HEK293 (cell line): ENCODE results near the gene CEP72.
A peak's percentile ranks its signal among the peaks of the same experiment; 100 is the strongest.

ENCODE experiments used
- CTCF ChIA-PET: fragments of 350-600 bp; formaldehyde crosslinking; extraction: SDS; loops from one replicate; lab custom pipeline; 2021; ENCODE audit warnings: antibody characterized with exemption; lab: Yijun Ruan, JAX
- POLR2A ChIA-PET: fragments of 300-600 bp; formaldehyde crosslinking; extraction: SDS; loops from one replicate; lab custom pipeline; 2020; ENCODE audit warnings: antibody characterized with exemption, inconsistent platforms; lab: Yijun Ruan, JAX
- H3K27ac ChIP-seq: fragments of 200-500 bp; sonication (Bioruptor generic); 2 replicates; pipeline ENCODE4 v1.5.1; 2014; ENCODE audit warnings: low read depth, low read length, control low read depth, inconsistent platforms; ENCODE audit errors: extremely low read depth
- H3K36me3 ChIP-seq, 2 experiments: fragments of 200-500 bp in 1 of 2; sonication (Bioruptor generic) in 1 of 2; 1 replicate in 1 of 2; 2 replicates in 1 of 2; pipeline ENCODE4 v1.5.1; 2014 to 2017; ENCODE audit warnings: inconsistent platforms in 2 of 2, low read length in 2 of 2; ENCODE audit not compliant: control insufficient read depth in 2 of 2, insufficient read depth in 1 of 2
- H3K4me1 ChIP-seq: fragments of 200-500 bp; sonication (Bioruptor generic); 2 replicates; pipeline ENCODE4 v1.5.1; 2014; ENCODE audit warnings: mild to moderate bottlenecking, low read length, inconsistent platforms; ENCODE audit not compliant: control insufficient read depth, insufficient read depth
- H3K4me3 ChIP-seq: 2 replicates; pipeline ENCODE4 v1.5.1; 2011; ENCODE audit warnings: low read depth, mild to moderate bottlenecking, control low read depth, low read length, moderate library complexity
- H3K9me3 ChIP-seq: fragments of 200-500 bp; sonication (Bioruptor generic); 2 replicates; pipeline ENCODE4 v1.5.1; 2014; ENCODE audit warnings: low read depth, low read length, inconsistent platforms; ENCODE audit not compliant: control insufficient read depth, insufficient read depth
- GLI2 ChIP-seq: fragments of 450-650 bp; formaldehyde crosslinking; IDR thresholded peaks from 2 replicates; pipeline ENCODE4; 2017; ENCODE audit warnings: missing biosample characterization, missing genetic modification characterization, low read depth, borderline replicate concordance
- GLIS2 ChIP-seq: fragments of 450-650 bp; formaldehyde crosslinking; IDR thresholded peaks from 2 replicates; pipeline ENCODE4 v1.5.1; 2016; ENCODE audit warnings: missing biosample characterization, missing genetic modification characterization
- HOXA7 ChIP-seq: sonication (generic); formaldehyde crosslinking; IDR thresholded peaks from 2 replicates; pipeline ENCODE4 v1.8.1; 2022; ENCODE audit warnings: missing genetic modification reagents, borderline replicate concordance
- HOXD13 ChIP-seq: sonication (generic); formaldehyde crosslinking; IDR thresholded peaks from 2 replicates; pipeline ENCODE4 v1.8.0; 2022; ENCODE audit warnings: missing genetic modification reagents, borderline replicate concordance
- KLF1 ChIP-seq: fragments of 450-650 bp; formaldehyde crosslinking; IDR thresholded peaks from 2 replicates; pipeline ENCODE4 v1.5.1; 2016; ENCODE audit warnings: missing biosample characterization, missing genetic modification characterization
- OVOL3 ChIP-seq: fragments of 450-650 bp; formaldehyde crosslinking; IDR thresholded peaks from 2 replicates; pipeline ENCODE4 v1.5.1; 2016; ENCODE audit warnings: missing biosample characterization, missing genetic modification characterization
- YY1 ChIP-seq: fragments of 450-650 bp; formaldehyde crosslinking; IDR thresholded peaks from 2 replicates; pipeline ENCODE4 v1.5.1; 2018; ENCODE audit warnings: missing biosample characterization, missing genetic modification characterization
- ZEB2 ChIP-seq: fragments of 450-650 bp; formaldehyde crosslinking; IDR thresholded peaks from 2 replicates; pipeline ENCODE4 v1.5.1; 2016; ENCODE audit warnings: missing biosample characterization, missing genetic modification characterization
- ZNF114 ChIP-seq: fragments of 450-650 bp; formaldehyde crosslinking; IDR thresholded peaks from 2 replicates; pipeline ENCODE4 v1.5.0; 2017; ENCODE audit warnings: missing biosample characterization, missing genetic modification characterization
- ZNF138 ChIP-seq: fragments of 450-650 bp; formaldehyde crosslinking; IDR thresholded peaks from 2 replicates; pipeline ENCODE4 v1.5.1; 2016; ENCODE audit warnings: missing biosample characterization, missing genetic modification characterization, borderline replicate concordance
- ZNF24 ChIP-seq: fragments of 450-650 bp; formaldehyde crosslinking; IDR thresholded peaks from 2 replicates; pipeline ENCODE4 v1.5.1; 2016; ENCODE audit warnings: missing biosample characterization, missing genetic modification characterization
- ZNF248 ChIP-seq: fragments of 450-650 bp; formaldehyde crosslinking; IDR thresholded peaks from 2 replicates; pipeline ENCODE4 v1.5.1; 2017; ENCODE audit warnings: missing biosample characterization, missing genetic modification characterization
- ZNF423 ChIP-seq: fragments of 450-650 bp; formaldehyde crosslinking; IDR thresholded peaks from 2 replicates; pipeline ENCODE4 v1.5.1; 2016; ENCODE audit warnings: missing biosample characterization, missing genetic modification characterization
- ZNF514 ChIP-seq: fragments of 450-650 bp; formaldehyde crosslinking; IDR thresholded peaks from 2 replicates; pipeline ENCODE4 v1.5.1; 2016; ENCODE audit warnings: missing biosample characterization, missing genetic modification characterization
- ZNF555 ChIP-seq: fragments of 450-650 bp; formaldehyde crosslinking; conservative IDR thresholded peaks from 2 replicates; pipeline ENCODE4 v1.5.1; 2017; ENCODE audit warnings: missing biosample characterization, mild to moderate bottlenecking, missing genetic modification characterization, inconsistent platforms
- ZNF600 ChIP-seq: fragments of 450-650 bp; formaldehyde crosslinking; IDR thresholded peaks from 2 replicates; pipeline ENCODE4 v1.5.1; 2016; ENCODE audit warnings: missing biosample characterization, missing genetic modification characterization
- ZNF701 ChIP-seq: fragments of 450-650 bp; formaldehyde crosslinking; IDR thresholded peaks from 2 replicates; pipeline ENCODE4 v1.5.1; 2016; ENCODE audit warnings: missing biosample characterization, missing genetic modification characterization
- ZNF830 ChIP-seq: fragments of 450-650 bp; IDR thresholded peaks from 2 replicates; pipeline ENCODE4 v1.5.0; 2018; ENCODE audit warnings: missing biosample characterization, missing genetic modification characterization, low read depth, mild to moderate bottlenecking, moderate library complexity
- TF ChIP-seq, protein P1 (sequence below): fragments of 450-650 bp; formaldehyde crosslinking; IDR thresholded peaks from 2 replicates; pipeline ENCODE4 v1.5.1; 2016; ENCODE audit warnings: missing biosample characterization, missing genetic modification characterization
- TF ChIP-seq, protein P2 (sequence below): fragments of 450-650 bp; formaldehyde crosslinking; IDR thresholded peaks from 2 replicates; pipeline ENCODE4 v1.5.1; 2016; ENCODE audit warnings: missing biosample characterization, missing genetic modification characterization, borderline replicate concordance
- TF ChIP-seq, protein P3 (sequence below): fragments of 450-650 bp; formaldehyde crosslinking; IDR thresholded peaks from 2 replicates; pipeline ENCODE4 v1.5.1; 2016; ENCODE audit warnings: missing biosample characterization, missing genetic modification characterization, low read depth
- TF ChIP-seq, protein P4 (sequence below): fragments of 450-650 bp; formaldehyde crosslinking; IDR thresholded peaks from 2 replicates; pipeline ENCODE4 v1.5.1; 2017; ENCODE audit warnings: missing biosample characterization, missing genetic modification characterization
- TF ChIP-seq, protein P5 (sequence below): fragments of 450-650 bp; formaldehyde crosslinking; IDR thresholded peaks from 2 replicates; pipeline ENCODE4 v1.5.1; 2016; ENCODE audit warnings: missing biosample characterization, missing genetic modification characterization
- TF ChIP-seq, protein P6 (sequence below): fragments of 450-650 bp; formaldehyde crosslinking; IDR thresholded peaks from 2 replicates; pipeline ENCODE4 v1.5.1; 2016; ENCODE audit warnings: missing biosample characterization, missing genetic modification characterization

Gene CEP72

DNA sequence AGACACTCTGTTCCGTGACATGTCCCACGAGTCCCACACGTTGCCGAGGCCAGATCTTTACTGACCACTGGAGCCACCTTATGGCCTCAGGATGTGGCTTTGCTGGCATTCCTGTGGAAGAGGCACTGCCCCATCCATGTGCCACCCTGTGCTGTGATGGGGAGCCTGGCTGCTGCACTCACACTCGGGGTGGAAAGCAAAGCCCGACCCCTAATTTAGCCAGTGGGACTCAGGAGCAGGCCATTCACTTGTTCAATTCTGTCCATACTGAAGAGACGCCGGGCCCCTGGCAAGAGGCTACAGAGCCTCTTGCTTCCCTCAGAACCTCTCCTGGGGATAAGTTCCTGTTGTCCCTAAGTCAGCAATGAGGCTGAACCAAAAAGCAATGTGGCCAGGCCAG lies 18.6 kb upstream of the CEP72 start (continued):
- no peak for TF ChIP-seq ZNF514
- TF ChIP-seq, all 188 proteins: peak for 0

DNA sequence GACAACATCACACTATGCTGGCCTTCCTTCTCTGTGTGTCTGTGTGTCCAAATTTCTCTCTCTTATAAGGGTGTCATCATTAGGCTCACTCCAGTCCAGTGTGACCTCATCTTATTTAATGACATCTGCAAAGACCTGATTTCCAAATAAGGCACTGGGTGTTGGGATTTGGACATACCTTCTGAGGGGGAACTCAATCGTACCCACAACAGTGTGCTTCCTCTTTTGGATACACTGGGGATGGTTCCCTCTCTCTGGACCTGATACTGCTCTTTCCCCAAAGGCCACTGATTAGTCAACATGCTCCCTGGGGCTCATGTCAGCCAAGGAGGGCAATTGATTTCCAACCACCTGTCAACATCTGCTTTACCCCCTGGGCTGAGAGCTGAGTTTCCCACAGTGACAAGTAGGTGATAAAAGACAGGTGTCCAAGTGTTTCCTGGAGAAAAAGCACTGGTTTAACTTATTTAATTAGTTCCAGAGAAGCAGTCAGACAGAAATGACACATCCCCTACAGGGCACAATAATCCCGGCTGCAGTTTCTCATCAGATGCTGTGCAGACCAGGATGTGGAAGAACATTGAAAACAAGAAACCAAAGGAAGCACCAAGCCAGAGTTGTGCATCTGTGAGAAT lies 17.8 kb upstream of the CEP72 start:
- H3K4me3 ChIP-seq: no peak overlapping the region
- H3K36me3 ChIP-seq: no peaks in the 10 kb centered on the region
- ChIA-PET POLR2A (no interaction called here), CTCF (no interaction called here)
- H3K9me3 ChIP-seq: no peaks in the 10 kb centered on the region; the same call in 1 of the 2 replicates
- H3K4me1 ChIP-seq: no peaks in the 10 kb centered on the region
- H3K27ac ChIP-seq: no peak overlapping the region
- no peak for TF ChIP-seq ZNF830
- TF ChIP-seq, protein P1, sequence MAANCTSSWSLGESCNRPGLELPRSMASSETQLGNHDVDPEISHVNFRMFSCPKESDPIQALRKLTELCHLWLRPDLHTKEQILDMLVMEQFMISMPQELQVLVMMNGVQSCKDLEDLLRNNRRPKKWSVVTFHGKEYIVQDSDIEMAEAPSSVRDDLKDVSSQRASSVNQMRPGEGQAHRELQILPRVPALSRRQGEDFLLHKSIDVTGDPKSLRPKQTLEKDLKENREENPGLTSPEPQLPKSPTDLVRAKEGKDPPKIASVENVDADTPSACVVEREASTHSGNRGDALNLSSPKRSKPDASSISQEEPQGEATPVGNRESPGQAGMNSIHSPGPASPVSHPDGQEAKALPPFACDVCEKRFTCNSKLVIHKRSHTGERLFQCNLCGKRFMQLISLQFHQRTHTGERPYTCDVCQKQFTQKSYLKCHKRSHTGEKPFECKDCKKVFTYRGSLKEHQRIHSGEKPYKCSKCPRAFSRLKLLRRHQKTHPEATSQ (tag by site-specific recombination): no peak
- no peak for TF ChIP-seq HOXD13 (CRISPR knock-in tag)
- no peak for TF ChIP-seq YY1 (tag by site-specific recombination)
- no peak for TF ChIP-seq GLI2 (tag by site-specific recombination)
- TF ChIP-seq ZNF114 (tag by site-specific recombination): no peak
- no peak for TF ChIP-seq HOXA7
- TF ChIP-seq ZNF24 (tag by site-specific recombination): no peak
- no peak for TF ChIP-seq ZNF600 (tag by site-specific recombination)
- no peak for TF ChIP-seq ZNF423 (tag by site-specific recombination)
- TF ChIP-seq, protein P2, sequence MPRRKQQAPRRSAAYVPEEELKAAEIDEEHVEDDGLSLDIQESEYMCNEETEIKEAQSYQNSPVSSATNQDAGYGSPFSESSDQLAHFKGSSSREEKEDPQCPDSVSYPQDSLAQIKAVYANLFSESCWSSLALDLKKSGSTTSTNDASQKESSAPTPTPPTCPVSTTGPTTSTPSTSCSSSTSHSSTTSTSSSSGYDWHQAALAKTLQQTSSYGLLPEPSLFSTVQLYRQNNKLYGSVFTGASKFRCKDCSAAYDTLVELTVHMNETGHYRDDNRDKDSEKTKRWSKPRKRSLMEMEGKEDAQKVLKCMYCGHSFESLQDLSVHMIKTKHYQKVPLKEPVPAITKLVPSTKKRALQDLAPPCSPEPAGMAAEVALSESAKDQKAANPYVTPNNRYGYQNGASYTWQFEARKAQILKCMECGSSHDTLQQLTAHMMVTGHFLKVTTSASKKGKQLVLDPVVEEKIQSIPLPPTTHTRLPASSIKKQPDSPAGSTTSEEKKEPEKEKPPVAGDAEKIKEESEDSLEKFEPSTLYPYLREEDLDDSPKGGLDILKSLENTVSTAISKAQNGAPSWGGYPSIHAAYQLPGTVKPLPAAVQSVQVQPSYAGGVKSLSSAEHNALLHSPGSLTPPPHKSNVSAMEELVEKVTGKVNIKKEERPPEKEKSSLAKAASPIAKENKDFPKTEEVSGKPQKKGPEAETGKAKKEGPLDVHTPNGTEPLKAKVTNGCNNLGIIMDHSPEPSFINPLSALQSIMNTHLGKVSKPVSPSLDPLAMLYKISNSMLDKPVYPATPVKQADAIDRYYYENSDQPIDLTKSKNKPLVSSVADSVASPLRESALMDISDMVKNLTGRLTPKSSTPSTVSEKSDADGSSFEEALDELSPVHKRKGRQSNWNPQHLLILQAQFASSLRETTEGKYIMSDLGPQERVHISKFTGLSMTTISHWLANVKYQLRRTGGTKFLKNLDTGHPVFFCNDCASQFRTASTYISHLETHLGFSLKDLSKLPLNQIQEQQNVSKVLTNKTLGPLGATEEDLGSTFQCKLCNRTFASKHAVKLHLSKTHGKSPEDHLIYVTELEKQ (tag by site-specific recombination): no peak
- TF ChIP-seq ZNF701 (tag by site-specific recombination): no peak
- no peak for TF ChIP-seq GLIS2 (tag by site-specific recombination)
- no peak for TF ChIP-seq ZNF555 (tag by site-specific recombination)
- TF ChIP-seq ZNF138 (tag by site-specific recombination): no peak
- no peak for TF ChIP-seq ZNF248 (tag by site-specific recombination)
- TF ChIP-seq, protein P3, sequence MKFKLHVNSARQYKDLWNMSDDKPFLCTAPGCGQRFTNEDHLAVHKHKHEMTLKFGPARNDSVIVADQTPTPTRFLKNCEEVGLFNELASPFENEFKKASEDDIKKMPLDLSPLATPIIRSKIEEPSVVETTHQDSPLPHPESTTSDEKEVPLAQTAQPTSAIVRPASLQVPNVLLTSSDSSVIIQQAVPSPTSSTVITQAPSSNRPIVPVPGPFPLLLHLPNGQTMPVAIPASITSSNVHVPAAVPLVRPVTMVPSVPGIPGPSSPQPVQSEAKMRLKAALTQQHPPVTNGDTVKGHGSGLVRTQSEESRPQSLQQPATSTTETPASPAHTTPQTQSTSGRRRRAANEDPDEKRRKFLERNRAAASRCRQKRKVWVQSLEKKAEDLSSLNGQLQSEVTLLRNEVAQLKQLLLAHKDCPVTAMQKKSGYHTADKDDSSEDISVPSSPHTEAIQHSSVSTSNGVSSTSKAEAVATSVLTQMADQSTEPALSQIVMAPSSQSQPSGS (tag by site-specific recombination): peak; percentile 46; the same call in 1 of the 2 replicates
- TF ChIP-seq, protein P4, sequence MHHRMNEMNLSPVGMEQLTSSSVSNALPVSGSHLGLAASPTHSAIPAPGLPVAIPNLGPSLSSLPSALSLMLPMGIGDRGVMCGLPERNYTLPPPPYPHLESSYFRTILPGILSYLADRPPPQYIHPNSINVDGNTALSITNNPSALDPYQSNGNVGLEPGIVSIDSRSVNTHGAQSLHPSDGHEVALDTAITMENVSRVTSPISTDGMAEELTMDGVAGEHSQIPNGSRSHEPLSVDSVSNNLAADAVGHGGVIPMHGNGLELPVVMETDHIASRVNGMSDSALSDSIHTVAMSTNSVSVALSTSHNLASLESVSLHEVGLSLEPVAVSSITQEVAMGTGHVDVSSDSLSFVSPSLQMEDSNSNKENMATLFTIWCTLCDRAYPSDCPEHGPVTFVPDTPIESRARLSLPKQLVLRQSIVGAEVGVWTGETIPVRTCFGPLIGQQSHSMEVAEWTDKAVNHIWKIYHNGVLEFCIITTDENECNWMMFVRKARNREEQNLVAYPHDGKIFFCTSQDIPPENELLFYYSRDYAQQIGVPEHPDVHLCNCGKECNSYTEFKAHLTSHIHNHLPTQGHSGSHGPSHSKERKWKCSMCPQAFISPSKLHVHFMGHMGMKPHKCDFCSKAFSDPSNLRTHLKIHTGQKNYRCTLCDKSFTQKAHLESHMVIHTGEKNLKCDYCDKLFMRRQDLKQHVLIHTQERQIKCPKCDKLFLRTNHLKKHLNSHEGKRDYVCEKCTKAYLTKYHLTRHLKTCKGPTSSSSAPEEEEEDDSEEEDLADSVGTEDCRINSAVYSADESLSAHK (tag by site-specific recombination): no peak
- TF ChIP-seq OVOL3: no peak
- TF ChIP-seq, protein P5, sequence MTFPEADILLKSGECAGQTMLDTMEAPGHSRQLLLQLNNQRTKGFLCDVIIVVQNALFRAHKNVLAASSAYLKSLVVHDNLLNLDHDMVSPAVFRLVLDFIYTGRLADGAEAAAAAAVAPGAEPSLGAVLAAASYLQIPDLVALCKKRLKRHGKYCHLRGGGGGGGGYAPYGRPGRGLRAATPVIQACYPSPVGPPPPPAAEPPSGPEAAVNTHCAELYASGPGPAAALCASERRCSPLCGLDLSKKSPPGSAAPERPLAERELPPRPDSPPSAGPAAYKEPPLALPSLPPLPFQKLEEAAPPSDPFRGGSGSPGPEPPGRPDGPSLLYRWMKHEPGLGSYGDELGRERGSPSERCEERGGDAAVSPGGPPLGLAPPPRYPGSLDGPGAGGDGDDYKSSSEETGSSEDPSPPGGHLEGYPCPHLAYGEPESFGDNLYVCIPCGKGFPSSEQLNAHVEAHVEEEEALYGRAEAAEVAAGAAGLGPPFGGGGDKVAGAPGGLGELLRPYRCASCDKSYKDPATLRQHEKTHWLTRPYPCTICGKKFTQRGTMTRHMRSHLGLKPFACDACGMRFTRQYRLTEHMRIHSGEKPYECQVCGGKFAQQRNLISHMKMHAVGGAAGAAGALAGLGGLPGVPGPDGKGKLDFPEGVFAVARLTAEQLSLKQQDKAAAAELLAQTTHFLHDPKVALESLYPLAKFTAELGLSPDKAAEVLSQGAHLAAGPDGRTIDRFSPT (tag by site-specific recombination): no peak
- no peak for TF ChIP-seq ZEB2 (tag by site-specific recombination)
- TF ChIP-seq, protein P6, sequence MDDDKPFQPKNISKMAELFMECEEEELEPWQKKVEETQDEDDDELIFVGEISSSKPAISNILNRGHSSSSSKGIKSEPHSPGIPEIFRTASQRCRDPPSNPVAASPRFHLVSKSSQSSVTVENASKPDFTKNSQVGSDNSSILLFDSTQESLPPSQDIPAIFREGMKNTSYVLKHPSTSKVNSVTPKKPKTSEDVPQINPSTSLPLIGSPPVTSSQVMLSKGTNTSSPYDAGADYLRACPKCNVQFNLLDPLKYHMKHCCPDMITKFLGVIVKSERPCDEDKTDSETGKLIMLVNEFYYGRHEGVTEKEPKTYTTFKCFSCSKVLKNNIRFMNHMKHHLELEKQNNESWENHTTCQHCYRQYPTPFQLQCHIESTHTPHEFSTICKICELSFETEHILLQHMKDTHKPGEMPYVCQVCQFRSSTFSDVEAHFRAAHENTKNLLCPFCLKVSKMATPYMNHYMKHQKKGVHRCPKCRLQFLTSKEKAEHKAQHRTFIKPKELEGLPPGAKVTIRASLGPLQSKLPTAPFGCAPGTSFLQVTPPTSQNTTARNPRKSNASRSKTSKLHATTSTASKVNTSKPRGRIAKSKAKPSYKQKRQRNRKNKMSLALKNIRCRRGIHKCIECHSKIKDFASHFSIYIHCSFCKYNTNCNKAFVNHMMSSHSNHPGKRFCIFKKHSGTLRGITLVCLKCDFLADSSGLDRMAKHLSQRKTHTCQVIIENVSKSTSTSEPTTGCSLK (tag by site-specific recombination): no peak
- TF ChIP-seq KLF1 (tag by site-specific recombination): no peak
